SHP77 treated with DMSO at 0.1 percent for 48 hours (cell line): Measurements from ENCODE around the gene ACSM4.
"Not testable (repeated sequence)": the region's sequence is repeated elsewhere in the genome, so short reads cannot be mapped to it uniquely, and the experiment has no call there.

ENCODE experiments used
- DNase-seq: peaks from one replicate; lab custom pipeline; 2025; lab: John Stamatoyannopoulos, UW

The ACSM4 gene, protein sequence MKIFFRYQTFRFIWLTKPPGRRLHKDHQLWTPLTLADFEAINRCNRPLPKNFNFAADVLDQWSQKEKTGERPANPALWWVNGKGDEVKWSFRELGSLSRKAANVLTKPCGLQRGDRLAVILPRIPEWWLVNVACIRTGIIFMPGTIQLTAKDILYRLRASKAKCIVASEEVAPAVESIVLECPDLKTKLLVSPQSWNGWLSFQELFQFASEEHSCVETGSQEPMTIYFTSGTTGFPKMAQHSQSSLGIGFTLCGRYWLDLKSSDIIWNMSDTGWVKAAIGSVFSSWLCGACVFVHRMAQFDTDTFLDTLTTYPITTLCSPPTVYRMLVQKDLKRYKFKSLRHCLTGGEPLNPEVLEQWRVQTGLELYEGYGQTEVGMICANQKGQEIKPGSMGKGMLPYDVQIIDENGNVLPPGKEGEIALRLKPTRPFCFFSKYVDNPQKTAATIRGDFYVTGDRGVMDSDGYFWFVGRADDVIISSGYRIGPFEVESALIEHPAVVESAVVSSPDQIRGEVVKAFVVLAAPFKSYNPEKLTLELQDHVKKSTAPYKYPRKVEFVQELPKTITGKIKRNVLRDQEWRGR

DNA sequence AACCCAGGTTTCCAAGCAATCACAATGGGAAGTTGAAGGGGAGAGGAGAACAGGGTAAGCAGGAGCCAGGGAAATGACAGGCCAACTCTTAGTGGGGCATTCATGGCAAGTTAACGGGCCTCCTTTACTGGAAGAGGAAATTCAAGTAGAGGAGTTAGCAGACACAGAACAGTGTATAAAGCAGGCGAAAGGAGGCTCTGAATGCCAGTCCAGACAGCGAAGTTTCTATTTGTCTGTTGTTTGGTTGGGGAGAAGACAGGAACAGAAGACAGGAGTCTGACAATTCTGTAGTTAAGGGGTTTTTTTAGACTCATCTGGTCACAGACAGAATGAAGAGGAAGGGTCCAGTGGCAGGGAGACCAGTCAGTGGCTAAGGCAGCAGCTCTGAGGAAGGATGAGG is at the start of gene ACSM4:
ACSM4 (plus strand) TSS at position 301 of the 400 bp plus-strand sequence. CDS start 260 bp downstream, outside the sequence.
- DNase-seq = no peak

DNA sequence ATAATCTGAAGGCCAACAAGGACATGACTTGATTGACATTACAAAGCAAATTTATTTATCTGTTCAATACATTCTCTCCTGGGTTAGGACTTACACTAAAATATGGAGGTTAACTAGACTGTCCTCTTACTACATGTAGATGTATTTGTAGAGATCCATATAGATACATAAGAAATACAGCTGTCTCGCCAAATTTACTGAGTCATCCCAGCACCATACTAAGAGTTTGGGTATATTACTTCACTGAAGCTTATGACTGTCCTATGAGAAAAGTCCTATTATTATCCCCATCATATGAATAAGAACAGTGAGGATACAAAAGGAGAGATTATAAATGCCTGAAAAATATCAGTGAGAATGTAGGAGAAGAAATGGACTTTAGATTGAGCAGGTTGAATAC is 44.8 kb upstream of the ACSM4 start:
- no peak for DNase-seq

DNA sequence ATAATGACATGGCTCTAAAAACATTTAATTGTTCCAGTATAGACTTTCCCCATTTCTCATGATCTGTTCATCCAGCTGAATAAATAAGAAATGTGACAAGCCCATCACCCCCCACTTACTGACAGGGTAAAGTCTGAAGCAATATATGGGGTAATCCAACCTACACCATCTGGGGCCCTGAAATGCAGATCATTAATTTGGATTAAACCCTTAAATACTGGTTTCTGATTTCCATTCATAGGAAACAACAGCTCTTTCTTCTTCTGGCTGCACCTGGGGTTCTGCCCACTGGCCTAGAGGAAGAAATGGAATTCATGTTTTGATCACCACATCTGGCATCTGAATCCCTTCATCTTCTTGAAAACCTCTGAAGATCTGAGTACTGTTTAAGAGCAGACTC is 39.3 kb upstream of the ACSM4 start:
- no peak for DNase-seq

DNA sequence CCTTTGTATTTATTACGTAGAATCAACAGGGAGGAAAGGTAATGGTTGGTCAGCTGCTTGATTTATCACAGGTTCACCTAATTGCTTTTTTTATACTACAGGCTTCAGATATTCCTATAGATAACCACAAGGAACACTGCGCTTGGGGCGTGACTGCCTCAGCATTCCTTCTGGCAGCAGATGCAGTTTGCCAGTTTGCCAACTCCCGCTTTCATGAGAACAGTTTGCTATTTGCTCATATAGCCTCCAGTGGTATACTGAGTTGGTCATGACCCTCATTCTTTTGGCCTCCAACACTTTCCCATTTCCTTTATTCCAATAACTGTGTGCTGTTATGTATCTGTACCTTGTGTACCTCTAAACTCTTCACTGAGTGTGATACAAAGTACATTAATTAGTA is 38.6 kb upstream of the ACSM4 start:
- no peak for DNase-seq

DNA sequence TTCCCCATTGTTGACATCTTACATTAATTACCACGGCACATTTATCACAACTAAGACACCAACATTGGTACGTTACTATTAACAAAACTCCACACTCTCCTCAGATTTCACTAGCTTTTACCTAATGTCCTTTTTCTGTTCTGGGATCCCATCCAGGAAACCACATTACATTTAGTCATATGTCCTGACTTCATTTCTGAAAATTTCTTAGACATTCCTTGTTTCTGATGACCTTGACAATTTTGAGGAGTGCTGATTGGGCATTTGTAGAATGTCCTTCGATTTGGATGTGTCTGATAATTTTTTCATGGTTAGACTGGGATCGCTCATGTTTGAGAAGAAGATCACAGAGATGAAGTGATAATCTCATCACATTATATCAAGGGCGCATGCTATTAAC is 34.6 kb upstream of the ACSM4 start:
- no peak for DNase-seq

DNA sequence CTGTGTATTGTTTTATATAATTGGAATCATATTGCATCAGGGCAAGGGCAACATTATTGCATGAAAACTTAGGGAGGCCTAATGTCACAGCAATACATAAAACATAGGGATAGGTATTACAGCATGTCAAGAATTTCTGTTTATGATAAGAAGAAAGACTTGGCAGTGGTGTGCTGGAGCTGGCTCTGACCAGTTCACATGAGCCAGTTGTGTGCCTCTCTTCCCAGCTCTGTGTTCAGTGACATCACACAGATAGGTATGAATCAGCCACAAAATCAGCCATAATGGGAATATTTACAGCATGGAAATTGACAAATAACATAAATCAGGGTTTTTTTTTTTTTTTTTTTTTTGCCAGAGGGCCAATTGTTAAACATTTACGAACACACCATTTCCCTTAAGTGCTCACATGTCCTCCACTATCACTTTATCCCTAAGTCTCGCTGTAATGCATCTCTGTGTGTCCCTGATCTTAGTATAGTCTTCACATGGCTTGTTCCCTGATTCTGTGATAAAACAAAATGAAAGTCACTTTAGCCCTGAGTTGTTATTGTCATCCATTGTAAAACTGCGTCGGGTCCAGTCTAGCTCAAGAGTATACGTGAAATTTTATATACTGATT is 31.9 kb upstream of the ACSM4 start:
- DNase-seq = no peak

DNA sequence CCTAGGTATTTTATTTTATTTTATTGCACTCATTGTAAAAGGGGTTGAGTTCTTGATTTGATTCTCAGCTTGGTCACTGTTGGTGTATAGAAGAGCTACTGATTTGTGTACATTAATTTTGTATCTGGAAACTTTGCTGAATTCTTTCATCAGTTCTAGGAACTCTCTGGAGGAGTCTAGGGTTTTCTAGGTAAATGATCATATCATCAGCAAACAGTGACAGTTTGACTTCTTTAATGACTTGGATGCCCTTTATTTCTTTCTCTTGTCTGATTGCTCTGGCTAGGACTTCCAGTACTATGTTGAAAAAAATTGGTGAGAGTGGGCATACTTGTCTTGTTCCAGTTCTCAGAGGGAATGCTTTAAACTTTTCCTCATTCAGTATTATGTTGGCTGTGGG is 28.4 kb upstream of the ACSM4 start:
- not testable (repeated sequence) for DNase-seq

DNA sequence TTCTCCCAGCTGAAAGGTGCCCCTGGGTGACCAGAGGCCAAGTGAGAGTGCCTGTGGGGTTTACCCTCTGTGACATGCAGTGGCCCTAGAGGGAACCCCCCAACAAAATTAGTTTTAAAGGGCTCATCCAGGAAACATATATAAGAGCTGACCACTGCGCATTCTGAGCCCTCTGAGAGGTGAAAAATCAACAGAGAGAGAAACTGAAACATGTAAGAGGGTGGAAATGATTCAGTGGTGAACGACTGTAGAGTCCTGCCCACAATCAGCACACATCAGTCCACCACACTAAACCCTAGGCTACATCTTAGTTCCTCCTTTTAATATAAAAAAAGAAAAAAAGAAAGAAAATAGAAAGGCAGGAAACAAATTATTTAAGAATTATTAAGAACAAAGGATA is 21.0 kb upstream of the ACSM4 start:
- no peak for DNase-seq

DNA sequence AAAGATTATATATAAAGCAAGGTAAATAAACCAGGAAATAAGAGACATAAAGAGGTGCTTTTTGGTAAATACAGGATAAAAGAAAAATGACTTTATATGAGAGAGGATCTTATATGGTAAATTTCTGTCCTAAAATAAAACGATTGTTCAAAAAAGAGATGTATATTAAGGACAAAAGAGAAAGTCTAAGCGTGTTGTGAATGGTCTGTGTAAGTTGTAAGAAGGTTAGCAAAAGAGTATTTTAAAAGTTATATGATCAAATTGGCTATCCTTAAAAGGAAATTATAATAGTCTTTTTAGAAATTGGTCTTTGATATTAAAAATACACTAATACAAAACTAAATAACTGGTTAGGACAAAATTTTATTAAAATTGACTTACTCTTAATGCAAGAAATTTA is 14.1 kb upstream of the ACSM4 start:
- DNase-seq = no peak

DNA sequence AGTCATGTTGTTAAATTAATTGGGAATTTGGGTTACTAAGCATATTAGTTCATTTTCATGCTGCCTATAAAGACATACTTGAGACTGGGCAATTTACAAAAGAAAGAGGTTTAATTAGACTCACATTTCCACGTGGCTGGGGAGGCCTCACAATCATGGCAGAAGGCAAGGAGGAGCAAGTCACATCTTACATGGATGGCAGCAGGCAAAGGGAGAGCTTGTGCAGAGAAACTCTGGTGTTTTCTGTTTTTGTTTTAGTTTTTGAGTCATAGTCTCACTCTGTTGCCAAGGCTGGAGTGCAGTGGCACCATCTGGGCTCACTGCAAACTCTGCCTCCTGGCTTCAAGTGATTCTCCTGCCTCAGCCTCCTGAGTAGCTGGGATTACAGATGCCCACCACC is 13.3 kb upstream of the ACSM4 start:
- DNase-seq = not testable (repeated sequence)

DNA sequence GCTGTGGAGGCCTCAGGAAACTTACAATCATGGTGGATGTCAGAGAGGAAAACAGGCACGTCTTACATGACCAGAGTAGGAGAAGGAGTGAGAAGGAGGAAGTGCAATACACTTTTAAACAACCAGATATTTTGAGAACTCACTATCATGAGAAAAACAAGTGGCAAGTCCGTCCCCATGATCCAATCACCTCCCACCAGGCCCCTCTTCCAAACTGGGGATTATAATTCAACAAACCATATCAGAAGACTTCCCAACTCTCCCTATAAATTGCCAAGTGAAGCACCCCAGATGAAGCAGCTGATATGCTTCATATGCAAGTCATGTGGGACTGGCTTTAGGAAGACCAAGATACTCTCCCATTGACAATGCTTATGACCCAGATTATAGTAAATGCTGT is 11.6 kb upstream of the ACSM4 start:
- DNase-seq = no peak

DNA sequence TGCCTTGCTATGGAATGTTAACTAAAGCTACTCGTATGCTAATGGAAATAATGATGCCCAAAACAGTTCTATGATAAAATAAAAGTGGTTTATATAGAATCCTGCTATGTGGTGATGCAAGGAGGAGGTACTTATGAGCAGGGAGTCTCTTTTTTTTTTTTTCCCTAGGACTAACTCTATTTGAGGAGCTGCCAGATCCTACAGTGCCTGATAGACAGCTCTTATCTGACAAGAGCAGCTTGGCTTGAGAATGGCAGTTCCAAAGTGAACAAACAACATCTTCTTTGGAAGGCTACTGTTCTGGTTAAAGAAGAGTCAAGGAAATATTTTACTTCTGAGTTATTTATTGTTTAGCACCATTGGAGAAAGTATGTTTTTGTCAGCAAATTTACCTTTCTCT is 10.2 kb upstream of the ACSM4 start:
- no peak for DNase-seq

DNA sequence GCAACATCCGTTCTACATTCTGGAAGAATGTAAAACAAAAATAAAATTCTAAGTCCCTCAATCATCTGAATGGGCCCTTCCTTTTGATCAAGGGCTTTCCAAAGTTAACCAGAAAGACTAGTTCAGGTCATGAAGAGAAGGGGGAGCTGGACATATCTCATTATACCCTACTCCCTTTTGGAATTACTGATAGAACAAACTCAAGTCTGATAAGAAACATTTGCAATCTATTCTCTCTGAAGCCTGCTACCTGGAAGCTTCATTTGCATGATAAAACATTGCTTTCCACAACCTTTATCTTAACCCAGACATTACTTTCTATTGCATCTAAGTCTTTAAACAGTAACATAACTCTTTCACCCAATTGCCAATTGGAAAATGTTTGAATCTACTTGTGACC is 8.3 kb upstream of the ACSM4 start:
- no peak for DNase-seq

DNA sequence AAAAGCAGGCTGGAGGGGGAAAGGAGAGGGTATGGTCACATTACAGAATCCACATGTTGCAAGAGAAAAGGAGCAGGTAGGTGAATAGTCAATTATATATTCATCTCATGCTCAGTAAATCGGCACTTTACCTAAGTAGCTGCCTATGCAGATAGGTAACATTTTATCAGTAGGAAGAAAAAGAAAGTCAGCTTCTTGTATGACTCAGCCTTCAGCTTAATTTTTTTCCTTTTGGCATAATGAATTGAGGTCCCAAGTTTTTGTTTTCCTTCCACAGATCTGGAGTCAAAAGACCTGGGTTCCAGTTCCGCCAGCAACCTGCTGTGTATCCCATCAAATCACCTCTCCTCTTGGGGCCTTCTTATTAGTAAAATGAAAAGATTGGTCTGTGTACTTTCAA is 6.0 kb upstream of the ACSM4 start:
- DNase-seq = no peak

DNA sequence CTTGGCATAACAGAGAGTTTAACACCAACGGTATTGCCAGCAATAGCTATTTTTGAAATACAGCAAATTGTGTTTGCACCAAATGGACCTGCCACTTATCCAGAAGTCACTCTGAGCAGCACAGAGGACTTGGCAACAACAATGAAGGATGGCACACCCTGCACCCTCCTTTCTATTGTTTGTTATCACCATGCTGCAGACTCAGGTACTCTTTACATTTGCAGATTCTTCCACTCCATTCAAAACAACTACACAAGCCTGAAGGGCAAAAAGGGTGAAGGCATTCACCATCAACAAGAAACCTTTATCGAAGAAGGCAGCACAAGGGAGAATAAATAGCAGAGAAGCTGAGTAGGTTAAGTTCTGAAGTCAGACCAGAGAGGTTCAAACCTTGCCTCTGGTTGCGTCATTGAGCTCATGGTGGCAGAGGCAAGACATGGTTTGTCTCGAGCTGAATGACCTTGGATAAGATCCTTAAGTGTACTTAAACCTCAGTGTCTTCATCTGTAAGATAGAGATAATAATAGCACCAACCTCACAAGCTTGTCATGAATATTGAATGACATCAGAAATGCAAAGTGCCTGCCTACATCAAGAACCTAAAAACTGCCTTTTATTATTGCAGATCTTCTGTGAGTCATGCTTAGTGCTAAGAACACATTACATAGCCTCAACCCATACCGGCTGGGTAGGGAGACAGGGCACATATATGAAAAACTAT is 1.4 kb upstream of the ACSM4 start:
- no peak for DNase-seq

DNA sequence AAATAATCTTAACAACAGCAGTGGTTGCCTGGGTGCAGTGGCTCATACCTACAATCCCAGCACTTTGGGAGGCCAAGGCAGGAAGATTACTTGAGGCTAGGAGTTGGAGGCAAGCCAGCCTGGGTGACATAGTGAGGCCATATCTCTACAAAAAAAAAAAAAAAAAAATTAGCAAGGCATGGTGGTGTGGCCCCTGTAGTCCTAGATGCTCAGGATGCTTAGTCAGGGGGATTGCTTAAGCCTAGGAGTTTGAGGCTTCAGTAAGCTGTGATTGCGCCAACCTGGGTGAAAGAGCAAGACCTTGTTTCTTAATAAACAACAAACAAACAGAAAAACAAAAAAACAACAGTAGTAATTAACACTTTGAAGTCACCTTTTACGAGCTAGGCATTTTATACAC is 642 bp upstream of the ACSM4 start:
- DNase-seq = no peak

DNA sequence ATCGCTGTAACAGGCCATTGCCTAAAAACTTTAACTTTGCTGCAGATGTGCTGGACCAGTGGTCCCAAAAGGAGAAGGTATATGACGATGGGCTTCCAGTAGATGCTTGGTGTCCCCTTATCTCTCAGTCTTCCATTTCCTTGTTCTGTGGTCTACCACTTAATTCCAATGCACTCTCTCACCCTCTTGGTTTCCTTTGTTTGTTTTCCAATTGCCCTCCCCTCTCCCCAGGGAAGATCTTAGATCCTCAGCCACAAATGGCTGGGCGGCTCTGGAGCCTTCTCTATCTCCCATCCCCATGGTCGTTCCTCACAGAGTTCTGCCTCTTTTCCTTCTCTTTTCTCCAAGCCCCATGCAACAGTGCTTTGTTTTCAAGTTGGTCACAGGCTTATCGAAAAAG is 584 bp downstream of the ACSM4 start:
- DNase-seq = no peak

DNA sequence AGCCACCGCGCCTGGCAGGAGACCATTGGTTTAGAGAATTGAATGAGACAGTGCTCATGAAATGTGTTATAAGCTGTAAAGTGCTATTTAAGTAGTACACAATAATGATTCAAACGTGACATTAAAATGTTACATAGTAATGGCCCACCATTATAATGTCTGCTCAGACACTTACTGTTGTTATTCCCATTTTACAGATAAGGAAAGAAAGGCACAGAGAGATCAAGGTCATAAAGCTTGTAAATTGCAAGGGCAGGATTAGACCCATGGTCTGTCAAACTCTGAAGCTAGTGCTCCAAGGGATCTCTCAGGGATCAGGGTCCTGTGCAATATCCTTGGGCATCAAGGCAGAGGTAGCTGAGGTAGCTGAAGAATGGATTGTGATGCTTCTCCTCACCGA is 6.2 kb downstream of the ACSM4 start:
- no peak for DNase-seq

DNA sequence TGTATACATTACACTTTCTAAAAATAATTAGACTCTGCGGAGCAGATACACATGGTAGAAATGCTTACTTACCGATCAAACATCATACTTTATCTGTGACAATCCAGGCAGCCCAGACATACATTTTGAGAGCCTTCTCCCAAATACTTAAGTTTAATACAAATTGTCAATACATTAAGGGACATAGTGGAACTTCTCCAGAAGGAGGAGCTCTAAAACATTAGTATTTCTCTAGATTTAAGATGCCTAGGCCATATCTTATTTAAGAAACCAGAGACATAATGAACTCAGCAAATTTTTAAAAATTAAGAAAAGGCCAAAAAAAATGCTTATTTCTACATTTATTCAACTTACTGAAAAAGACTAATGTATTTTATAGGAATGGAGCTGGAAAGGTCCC is 16.1 kb downstream of the ACSM4 start:
- no peak for DNase-seq

DNA sequence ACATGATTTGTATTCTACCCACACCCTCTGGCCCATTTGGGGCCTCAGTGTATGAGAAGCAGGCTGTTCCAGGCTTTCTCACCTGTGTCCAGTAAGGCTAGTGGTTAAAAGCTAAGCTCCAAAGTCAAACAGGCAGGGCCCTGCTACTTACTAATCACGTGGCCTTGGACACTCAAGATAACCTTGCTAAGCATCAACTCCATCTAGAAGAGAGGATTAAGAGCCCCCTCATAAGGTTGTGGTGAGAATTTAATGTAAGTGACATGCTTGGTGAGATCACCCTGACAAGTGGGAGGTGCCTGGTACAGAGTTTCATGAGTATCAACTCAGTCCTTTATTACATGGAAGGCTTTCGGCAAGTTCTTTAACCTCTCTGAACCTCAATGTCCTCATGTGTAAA is 17.8 kb downstream of the ACSM4 start:
- no peak for DNase-seq

DNA sequence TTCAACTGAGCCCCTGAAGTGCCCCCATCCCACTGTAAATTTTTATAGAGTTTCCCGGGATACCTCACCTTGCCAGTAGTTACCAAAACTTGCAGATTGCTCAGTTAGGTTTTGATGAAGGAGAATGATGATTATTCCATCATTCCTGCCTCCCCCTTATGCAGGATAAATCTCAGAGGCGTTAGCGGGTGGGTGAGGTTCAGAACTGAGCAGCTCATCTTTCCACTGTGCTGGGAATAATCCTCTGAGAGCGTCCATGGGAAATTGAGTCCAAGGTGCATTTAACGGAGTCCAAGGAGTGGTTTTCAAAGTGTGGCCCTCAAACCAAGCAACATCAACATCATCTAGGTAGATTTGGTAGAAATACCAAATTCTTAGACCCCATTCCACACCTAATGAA is 18.7 kb downstream of the ACSM4 start:
- no peak for DNase-seq

DNA sequence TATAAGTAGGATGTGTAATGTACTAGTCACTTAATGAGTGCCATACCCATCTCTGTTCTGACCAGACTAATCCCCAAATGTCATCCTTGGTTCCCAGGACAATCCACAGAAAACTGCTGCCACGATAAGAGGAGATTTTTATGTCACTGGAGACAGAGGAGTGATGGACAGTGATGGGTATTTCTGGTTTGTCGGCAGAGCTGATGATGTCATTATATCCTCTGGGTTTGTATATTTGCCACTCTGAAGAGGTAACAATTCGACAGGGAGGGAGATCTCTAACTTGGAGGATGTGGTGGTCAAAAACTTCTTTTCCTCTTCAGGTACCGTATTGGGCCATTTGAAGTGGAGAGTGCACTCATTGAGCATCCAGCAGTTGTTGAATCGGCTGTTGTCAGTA is 20.3 kb downstream of the ACSM4 start:
- no peak for DNase-seq

DNA sequence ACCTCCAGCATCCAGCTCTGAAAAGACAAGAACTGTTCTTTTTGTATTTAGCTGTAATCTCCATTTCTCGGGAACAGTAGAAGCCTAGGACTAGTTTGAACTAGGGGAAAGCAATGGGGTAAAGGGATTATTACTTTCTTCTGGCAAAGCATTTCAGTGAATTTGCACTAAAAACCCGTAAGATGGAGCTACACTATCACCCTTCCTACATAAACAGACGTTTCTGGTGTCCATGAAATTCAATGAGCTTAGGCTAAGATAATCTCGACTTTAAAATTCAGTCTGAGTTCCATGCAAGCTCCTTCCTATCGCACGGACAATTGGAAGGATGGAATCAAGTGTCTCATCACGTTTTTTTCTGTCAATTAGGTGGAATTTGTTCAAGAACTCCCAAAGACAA is 24.0 kb downstream of the ACSM4 start:
- DNase-seq = no peak
